Fibroblast of villous mesenchyme (primary cell): Measurements from ENCODE around the gene RUNX2. TPM values are rescaled to one million over a fixed set of nuclear protein-coding genes. Genes with fewer than 3 reads are reported as not detected.

Experiments
- DNase-seq: peaks from one replicate; pipeline ENCODE4 v3.0.0-alpha.2; 2010; ENCODE audit warnings: low read depth
- H3K4me3 ChIP-seq: 2 replicates; pipeline ENCODE4 v1.5.1; 2011; ENCODE audit warnings: low read depth, mild to moderate bottlenecking, low read length
- CTCF ChIP-seq: IDR thresholded peaks from 2 replicates; pipeline ENCODE4 v1.5.1; 2012; ENCODE audit warnings: low read depth, mild to moderate bottlenecking, low read length; ENCODE audit not compliant: insufficient read depth
- total RNA-seq: library from RNA; depleted of rRNA; stranded (reverse); fragments of >200 nt; gene quantifications from 2 replicates; pipeline ENCODE4 v1.2.3, GENCODE V29; 2012

RUNX2 gene
- total RNA-seq, 1 donor: 8.6 TPM

GRCh38 chr6:45491874-45492273 is 163.7 kb downstream of the RUNX2 start:
- no peak overlapping the region for H3K4me3 ChIP-seq
- DNase-seq: no peak
- no peak for TF ChIP-seq CTCF

- no peak for TF ChIP-seq CTCF
- no peak overlapping the region for H3K4me3 ChIP-seq
- no peak for DNase-seq
Observed at GRCh38 chr6:45493761-45494160, 165.6 kb downstream of the RUNX2 start.

GRCh38 chr6:45494416-45495135 is 166.4 kb downstream of the RUNX2 start:
- no peak for DNase-seq
- no peak for TF ChIP-seq CTCF
- H3K4me3 ChIP-seq: no peak overlapping the region

GRCh38 chr6:45495429-45496084 is 167.4 kb downstream of the RUNX2 start:
- TF ChIP-seq CTCF: no peak
- DNase-seq: no peak
- H3K4me3 ChIP-seq: no peak overlapping the region

GRCh38 chr6:45496085-45496433 is 167.9 kb downstream of the RUNX2 start:
- TF ChIP-seq CTCF: no peak
- H3K4me3 ChIP-seq: no peak overlapping the region
- DNase-seq: no peak

- no peak overlapping the region for H3K4me3 ChIP-seq
- DNase-seq: no peak
- no peak for TF ChIP-seq CTCF
Observed at GRCh38 chr6:45498591-45498990, 170.5 kb downstream of the RUNX2 start.
